GM18508 (cell line): ENCODE data around the gene GUCA1A.

Source experiments
- ATAC-seq: cut with Tn5 transposase; IDR thresholded peaks from one replicate; pipeline ENCODE4 v1.9.1; 2021; ENCODE audit warnings: moderate number of reproducible peaks; ENCODE audit not compliant: insufficient read depth, unreplicated experiment

GUCA1A gene

DNA sequence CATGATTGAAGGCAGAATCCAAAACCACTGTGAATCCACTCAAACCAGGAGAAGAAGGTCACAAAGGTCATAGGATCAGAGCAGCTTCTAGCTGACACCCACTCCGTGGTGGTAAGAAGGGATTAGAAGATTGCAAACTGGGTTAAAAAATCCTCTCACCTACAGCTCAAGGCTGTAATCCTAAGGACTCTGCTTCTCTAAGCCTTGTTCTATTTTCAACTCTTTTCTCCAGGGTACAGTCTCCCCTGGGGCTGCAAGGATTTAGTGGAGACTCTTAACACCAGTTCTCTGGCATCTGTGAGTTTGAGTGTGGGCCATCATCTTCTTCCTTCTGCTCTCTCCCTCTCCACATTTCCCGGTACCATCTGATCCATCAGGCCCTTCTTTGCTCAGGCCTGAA is at the start of gene GUCA1A:
TSS of gene GUCA1A (plus strand) at position 264 of the 400 bp plus-strand sequence. CDS start 250 bp downstream, outside the sequence.
- no peak for ATAC-seq

DNA sequence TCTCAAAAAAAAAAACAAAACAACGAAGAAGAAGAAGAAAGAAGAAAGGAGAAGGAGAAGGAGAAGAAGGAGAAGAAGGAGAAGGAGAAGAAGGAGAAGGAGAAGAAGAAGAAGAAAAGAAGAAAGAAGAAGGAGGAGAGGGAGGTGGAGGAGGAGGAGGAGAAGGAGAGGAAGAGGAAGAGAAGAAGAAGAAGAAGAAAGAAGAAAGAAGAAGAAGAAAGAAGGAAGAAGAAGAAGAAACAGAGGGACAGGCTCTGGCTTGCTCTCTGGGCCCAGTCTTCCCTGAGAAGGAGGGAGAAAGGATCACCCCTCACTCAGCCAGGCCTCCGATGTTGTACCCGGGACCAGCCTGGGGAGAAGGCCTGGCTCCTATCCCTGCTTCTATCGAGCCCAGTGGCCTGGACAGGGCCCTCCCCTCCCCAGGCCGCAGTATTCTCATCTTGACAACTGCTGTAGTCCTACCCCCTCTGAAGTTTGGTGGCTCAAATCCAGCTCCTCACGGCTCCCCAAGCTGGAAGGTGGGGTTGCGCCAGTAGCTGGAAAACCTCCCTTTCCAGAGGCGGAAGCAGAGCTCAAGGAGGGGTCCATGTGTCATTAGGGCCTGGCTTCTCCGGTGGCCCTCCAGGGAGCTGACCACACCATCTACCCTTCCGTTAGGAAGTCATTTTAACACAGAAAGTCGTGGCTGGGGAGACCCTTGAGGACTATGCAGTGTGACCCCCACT is 49.6 kb upstream of the GUCA1A start:
- ATAC-seq: no peak

DNA sequence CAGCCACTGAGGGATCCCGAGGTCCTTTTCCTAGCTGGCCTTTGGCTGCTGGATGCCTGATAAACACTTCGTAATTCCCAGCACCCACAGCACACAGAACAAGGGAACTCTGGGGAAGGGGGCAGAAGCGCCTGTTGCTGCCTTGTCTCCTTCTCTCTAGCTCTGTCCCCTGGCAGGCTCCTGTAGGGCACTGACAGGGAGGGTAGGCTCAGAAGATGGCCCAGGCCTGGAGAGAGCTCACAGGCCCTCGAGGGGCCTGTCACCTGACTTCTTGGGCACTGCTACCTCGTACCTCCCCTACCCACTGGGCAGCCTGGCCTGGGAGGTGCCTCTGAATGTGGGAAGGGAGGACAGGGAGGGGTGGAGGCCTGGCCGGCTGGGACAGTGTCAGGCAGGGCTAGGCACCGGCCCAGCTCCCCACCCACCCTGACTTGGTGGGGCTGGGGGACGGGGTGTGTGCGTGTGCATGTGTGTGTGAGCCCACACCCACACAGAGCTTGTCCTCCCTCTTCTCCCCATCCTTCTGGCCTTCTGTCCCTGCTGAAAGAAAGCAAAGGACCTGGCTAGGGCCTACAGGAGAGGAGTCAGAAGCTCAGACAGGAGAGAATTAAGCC is 48.8 kb upstream of the GUCA1A start:
- no peak for ATAC-seq

DNA sequence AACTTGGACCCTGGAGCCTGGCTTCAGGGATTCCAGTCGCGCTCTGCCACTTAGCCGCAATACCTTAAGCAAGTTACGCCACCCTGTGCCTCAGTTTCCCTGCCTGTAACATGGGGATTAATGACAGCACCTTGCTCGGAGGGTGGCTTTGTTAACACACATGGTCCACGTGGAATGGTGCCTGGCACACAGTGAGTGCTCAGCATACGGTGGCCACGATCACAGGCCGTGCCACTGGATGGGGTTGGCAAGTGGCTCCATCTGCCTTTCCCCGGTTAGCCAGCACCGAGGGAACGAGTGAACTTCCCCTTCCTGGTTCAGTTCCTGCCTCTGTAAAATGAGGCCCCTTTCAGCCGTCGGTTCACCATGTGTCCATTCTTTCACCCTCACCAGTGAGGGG is 47.9 kb upstream of the GUCA1A start:
- no peak for ATAC-seq

DNA sequence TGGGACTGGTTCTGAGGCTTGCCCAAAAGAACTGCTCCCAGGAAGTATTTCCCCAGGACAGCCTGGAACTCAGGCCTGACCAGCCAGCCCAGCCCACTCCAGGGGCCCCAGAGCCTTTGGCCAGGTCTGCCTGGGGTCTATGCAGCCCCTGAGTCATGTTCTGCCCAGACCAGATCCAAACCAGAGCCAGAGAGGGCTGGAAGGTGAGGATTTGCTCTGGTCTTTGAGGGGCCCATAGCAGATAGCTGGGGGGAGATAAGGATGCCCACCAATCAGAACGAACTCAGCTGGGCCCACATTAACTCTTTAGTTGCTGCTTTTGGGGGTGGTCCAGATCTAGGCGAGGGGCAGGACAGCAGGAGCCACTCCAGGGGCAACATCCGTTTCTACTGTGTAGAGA is 47.5 kb upstream of the GUCA1A start:
- ATAC-seq: no peak

DNA sequence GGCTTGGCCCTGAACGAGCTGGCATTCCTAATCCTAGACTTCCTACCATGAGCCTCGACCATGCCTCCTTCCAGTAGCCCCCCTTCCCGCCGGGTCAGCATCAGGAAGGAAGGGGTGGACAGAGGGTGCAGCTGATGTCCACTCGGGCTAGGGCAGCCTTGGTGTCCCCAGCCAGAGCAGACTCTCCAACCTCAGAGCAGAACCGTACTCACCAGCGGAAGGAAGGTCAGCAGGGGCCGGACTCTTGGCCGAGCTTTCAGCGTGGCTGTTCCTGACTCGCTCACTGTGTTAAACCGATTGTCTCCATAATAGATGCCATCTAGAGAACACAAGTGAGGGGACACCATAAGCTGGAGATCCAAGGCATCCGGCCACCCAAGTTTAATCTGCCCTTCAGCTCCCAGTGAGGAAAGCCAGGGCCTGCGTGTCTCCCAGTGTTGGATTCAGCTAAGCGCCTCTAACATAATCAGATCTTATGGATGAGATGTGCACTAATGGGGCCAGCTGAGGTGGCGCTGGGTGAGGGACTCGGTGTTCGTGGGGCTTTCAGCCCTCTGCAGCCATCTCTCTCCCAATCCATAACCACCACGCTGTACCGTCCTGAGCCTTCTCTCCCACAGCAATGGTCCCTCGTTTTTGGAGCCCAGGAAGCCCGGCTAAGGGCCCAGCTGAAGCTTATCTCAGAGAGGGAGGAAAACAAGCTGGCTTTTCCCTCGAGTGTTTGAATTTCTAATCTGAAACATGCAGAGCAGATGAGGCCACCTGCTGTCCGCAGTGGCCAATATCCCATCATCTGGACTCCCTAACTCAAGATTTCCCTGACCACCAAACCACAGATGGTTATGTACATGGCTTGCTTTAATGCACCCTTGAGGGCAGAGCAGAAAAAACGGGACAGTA is 44.5 kb upstream of the GUCA1A start:
- ATAC-seq: no peak

DNA sequence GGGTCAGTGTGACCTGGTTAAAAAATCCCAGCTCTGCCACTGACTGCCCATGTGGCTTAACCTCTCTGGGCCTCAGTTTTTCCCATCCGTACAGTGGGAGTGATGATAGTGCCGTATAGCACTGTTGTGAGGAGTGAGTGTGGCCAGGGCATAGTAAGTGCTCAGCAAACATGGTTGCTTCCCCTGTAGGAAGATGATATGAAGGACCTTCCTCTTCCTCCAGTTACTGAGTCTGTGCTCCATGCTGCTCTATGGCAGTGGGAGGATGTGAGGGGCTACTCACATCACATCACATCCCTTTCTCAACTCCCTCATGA is 43.8 kb upstream of the GUCA1A start:
- no peak for ATAC-seq

DNA sequence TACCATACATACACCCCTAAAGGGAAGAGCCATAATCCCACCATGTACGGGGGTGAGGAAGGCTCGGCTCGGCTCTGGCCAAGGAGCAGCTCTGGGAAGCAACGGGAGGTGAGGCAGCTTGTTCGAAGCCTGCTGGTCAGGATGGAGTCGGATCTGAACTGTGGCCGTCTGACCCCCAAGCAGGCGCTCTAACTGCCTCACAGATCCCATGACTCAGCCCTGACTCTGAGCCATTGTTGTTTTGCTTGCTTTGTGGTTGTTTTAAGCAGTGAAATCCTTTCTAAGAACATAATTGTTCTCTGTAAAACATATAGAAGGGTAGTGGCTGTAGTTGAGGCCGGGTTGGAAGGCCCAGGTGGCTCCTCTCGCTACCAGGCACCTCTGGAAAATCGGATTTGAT is 41.6 kb upstream of the GUCA1A start:
- no peak for ATAC-seq

DNA sequence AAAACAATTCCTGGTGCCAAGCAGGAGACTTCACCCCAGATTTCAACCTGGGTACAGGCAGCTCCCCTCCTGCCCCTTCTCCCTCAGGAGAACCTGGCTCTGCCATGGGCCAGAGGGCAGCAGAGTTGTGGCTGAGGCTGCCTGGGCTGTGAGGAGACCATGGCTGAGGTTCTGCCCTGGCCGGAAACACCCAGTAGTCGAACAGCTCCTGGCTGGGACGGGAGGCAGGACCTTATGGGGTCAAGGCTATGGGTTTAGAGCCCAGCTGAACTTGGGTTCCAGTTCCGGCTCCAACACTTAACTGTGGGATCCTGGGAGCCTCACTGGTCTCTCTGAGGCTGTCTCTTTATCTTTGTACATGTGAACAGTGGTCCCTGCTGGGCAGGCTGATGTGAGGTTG is 39.2 kb upstream of the GUCA1A start:
- no peak for ATAC-seq

DNA sequence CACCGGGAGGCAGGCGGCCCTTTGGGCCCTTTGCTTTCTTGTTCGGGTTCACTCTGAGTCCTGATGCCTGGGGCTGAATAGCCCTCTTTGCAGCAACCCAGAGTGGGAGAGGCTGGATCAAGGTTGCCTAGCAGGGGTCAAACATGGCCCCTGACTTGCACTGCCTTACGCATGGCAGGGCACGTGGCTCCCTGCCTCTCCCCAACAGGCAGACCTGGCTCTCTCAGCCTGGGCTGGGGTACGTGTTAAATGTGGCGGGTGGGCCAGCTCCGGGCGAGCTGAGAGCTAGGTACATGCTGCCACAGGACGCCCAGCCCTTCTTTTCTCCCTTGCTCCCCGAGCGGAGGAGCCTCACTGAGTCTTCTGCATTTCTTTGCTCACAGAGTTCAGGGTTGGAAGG is 38.0 kb upstream of the GUCA1A start:
- ATAC-seq: no peak

DNA sequence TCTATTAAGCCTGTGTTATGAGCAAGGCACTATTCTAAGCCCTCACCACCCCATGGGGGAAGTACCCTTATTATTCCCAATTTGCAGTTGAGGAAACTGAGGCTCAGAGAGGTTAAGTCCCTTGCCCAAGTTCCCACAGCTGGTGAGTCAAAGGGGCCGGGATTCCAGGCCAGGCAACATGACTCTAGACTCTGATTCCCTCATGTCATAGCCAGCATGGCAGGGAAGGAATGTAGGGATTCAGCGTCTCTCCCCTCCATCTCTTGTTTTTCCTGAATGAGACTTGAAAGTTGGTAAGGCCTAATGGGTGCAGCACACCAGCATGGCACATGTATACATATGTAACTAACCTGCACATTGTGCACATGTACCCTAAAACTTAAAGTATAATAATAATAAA is 37.4 kb upstream of the GUCA1A start:
- no peak for ATAC-seq

DNA sequence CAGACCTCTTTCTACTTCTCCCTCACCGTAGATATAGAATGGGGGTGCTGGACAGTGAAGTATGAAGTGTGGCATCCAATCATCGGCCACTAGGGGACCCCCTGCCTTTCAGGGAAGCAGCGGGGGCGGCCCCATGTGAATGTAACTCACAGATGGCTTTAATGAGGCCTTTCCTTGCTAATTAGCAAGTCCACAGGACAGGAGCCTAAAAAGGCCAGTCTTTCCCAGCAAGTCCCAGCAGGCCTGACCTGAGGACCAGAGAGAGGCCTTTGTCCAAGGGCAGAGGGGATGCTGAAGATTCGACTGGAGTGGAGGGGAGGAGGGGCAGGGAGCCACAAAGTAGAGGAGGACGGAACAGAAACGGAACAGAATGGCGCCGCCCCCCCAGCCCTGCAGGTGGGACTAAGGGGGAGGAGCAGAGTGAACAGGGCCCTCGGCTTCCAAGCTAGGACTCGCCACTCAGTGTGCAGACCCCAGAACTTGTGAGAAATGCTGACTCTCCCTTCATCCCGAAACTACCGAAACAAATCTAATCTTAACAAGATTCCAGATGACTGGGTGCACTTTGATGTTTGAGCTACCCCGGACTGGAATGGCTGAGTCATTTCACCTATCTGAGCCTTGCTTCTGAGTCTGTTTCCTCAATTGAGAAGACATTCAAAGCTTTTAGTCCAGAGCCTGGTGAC is 36.5 kb upstream of the GUCA1A start:
- no peak for ATAC-seq

DNA sequence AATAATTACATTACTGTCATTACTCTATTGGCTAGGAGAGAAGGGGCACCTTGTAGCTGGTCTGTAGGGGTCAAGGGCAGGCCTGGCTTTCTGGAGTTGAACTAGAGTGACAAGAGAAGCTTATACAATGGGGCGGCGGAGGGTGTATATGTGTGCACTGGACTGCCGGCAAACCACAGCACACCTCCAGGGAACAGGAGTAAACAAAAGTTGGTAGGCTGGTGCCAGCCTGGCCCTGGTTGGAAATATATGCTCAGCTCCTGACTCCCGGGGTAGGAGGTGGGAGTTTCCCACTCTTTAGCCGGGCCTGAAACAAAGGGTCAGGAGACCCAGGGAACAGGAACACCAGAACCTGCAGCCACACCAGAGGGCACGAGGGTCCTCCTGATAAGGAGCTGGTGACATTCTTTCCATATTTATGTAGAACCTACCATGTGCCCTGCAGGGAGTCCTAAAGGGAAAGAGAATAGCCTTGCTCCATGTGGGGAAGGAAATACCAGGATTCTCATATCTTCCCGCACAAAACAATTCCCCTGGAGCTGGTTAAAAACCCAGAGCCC is 35.9 kb upstream of the GUCA1A start:
- no peak for ATAC-seq

DNA sequence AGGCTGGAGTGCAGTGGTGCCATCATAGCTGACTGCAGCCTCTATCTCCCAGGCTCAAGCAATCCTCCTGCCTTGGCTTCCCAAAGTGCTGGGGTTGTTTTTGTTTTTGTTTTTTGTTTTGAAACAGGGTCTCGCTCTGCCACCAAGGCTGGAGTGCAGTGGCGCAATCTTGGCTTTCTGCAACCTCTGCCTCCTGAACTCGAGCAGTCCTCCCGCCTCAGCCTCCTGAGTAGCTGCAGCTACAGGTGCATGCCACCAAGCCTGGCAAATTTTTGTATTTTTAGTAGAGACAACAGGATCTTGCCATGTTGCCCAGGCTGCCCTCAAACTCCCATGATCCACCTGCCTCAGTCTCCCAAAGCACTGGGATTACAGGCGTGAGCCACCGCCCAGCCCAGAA is 35.0 kb upstream of the GUCA1A start:
- no peak for ATAC-seq

DNA sequence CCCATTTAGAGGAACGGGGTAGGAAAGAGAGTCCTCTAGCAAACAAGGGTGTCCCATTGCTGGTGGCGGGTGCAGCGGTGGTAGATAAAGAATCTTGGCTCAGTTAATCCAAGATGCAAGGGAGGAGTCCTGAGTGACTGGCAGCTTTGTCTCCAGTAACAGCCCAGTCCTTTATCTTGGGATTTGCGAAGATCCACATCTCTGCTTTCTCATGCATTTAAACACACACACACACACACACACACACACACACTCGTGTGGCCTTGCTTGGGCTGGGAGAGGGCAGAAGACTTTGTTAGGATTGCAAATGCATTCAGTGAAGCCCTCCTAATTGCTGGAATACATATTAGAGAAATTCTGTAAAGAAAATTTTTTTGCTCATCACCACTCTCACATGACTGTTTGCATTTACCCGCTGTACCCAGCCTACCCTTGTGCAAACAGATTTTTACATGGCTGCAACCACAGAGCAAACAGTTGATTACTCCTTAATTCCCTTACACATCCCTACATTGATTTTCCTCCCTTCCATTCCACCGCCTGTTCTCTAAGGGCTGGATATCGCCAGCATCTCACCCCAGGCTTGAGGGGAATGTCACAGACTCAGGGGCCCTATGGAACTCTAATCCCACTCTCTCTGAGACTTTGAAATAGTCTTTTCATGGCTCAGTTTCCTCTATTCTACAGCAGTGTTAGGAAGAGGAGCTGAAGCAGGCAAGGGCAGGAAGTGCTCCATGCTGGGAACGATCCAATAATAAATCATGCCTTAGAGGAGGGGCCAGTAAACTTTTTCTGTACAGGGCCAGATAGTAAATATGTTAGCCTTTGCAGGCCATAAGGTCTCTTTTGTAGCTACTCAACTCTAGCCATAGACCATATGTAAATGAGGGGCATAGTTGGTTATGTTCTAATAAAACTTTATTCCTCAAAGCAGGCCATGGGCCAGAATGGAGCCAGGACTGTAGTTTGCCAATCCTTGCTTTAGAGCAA is 34.2 kb upstream of the GUCA1A start:
- no peak for ATAC-seq

DNA sequence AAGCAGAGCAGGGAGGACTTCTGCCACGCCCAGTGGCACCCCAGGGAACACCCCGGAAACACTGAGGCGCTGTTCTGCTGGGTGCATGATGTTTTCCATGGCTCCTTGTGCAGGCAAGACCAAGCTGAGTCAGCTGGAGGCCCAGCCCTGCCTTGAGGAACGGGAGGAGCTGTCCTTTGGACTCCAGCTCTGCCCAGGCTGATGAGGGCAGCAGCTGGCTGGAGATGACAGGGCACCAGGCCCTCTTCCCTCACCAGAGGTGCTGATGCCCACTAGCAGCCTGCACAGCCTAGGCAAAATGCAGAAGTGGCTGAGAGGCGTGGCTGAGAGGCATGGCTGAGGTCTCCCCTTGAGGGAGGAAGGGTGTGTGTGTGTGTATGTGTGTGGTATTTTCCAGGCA is 33.1 kb upstream of the GUCA1A start:
- no peak for ATAC-seq

DNA sequence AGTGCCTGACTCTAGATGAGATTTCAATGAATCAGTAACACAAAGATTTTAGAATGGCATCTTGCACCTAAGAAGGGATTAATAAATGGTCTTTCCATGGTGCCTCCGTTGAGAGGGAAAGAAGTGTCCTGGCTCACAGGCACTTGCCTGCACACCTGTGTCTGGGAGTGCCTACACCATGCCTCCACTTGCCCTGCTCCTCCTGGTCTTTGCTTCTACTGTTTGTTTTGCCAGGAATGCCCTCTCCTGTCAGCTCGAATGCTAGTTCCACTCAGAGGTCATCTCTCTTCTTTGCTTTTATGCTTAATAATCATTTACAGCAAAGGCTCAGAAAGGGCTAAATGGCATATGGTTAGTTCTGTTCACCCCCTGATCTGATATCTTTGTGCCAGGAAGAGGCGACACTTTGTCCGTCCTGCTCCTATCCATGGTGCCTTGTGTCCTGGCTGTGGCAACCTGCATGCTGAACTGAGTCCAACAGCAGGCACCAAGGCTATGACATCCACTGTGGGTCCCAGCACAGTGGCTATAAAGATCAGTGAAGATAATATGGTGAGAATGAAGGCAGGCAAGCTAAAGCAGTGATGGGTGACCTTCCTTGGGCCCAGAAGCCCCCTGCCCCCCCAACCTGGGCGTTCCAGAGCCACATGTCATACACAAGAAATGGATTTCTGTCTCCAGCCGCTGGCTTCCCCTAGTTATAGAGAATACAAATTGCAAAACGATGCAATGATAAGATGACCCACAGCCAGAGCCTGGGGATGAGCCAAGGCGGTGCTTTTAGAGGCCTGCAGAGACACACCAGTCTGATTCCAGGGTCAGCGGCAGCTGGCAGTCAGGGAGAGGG is 32.2 kb upstream of the GUCA1A start:
- no peak for ATAC-seq

DNA sequence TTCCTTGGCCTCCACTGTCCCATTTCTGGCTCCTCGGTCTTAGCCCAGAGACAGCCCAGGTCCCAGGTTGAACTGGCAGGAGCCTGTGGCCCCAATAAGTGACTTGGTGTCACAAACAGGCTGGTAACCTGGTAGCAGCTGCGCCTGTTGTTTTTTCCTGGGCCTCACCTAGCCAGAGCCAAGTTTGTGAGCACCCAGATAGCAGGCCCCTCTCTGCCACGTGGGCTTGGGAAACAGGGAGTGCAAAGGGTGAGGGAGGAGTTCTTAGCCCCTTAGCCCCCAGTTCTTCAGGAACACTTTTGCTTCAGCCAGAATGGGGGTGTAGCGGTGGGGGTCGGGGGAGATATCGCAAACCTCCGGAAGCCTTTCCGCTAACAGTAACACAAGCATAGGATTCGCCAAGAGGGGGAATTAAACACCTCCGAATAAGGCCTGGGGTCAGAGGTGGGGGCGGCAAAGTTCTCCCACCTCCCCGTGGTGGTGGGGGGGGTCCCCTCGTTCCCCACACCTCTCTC is 31.5 kb upstream of the GUCA1A start:
- ATAC-seq: no peak
